ENCODE results near the gene ILF2.
A peak's percentile ranks its signal among the peaks of the same experiment; 100 is the strongest.
"Not testable (repeated sequence)": the region's sequence is repeated elsewhere in the genome, so short reads cannot be mapped to it uniquely, and the experiment has no call there.

Gene ILF2

DNA sequence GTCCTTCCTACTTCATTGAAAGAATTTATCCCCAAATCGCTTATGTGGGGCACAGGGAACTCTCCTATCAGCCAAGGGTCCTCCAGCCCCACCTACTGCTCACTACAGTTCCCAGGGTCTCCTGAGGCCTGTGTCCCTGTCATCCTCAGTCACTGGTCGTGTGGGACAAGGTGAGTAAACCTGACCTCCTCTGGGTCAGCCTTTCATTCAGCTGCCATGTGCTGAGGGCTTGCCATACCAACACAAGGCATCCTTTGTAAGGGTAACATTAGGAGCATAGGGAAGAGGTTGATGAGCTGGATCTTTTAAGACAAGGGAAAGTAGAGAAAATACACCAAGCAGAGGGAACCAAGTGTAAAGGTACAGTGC lies 23.5 kb downstream of the ILF2 start:
- DNase-seq = no peak

DNA sequence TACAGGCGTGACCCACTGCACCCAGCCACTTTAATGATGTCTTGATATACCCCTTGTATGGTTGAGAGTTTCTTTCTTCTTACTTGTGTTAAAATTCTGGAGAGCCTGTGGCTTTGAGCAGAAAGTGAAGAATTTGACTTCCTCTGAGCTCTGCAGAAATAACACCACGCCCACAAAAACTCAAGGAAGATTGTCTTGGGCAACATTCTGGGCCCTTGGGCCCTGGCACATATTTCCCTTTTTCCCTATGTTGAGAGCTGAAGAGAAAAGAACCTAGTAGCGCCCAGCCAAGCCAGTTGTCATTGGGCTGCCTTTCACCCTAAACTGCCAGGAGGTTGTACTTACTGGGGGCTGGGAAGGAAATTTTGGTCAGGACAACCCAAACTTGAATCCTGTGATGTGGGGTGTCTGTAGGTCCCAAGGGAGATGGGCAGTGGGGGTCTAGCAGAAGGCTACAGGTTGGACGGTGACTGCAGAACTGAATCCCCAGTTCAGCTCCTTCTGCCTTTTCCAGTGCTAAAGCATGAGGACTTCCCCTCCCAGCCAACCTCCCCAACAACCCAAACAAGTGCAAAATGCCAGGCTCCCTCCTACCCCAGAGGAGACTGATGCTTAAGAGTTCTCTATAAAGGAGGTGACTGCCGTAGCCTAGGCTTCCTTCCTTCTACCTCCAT lies 24.0 kb downstream of the ILF2 start:
- no peak for DNase-seq

DNA sequence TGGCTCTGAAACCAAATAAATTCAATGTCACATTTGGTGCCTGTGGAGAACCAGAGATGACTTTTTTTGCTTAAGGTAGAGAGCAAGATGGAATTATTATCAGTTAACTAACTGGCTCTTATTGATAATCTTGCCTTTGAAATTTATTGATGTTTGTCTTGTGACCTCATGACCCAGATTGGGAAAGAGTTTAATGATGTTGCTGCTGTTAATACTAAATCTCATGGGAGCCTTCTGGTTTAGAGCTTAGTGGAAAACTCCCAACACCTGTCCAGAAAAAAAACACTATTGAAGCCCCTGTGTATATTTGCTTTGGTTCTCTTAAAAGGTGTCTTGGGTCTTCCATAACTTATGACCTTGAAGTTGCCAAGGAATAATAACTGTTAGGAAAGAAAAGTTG lies 27.0 kb downstream of the ILF2 start:
- no peak for DNase-seq

DNA sequence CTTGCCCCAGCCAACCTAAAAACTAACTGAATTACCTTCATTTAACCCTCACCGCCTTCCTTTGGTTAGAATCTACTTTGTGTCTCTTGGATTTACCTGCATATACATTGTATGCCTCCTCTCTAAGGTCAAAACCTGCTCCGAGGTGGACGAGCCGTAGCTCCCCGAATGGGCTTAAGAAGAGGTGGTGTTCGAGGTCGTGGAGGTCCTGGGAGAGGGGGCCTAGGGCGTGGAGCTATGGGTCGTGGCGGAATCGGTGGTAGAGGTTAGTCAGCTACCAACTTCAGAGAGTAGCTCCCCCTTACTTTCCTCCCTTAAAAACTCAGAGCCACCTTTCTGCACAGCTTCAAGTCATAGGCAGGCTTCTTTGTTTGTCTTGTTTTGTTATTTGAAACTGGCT lies 27.7 kb downstream of the ILF2 start:
- DNase-seq = no peak

DNA sequence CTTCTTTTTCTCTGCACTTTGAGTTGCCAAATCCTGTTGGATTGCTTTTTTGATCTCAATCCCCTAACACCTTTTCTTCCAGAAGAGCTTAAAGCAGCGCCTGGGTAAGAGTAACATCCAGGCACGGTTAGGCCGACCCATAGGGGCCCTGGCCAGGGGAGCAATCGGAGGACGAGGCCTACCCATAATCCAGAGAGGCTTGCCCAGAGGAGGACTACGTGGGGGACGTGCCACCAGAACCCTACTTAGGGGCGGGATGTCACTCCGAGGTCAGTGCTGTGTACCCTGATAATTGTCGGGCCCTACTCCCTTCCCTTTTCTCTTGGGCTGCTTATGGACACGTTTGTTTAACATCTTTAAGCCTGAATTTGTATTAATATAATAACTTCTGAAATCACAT lies 28.6 kb downstream of the ILF2 start:
- no peak for DNase-seq

DNA sequence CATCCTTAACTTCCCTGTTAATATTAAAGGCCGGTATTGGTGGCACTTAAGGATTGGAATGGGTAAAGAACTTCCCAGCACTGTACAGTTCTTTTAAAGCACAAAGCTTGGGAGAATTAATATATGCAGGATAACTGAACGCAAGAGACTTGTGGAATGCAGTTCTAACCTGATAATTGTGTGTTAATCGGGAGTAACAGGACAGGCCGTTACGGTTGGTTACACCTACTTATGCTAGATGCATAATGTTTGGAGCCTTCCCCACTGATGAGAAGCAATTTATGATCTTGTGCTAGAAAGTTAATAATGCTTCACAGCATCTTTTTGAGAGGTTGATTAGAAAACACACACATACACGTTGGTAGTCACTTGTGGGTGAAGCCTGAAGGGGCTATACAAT lies 29.9 kb downstream of the ILF2 start:
- DNase-seq = no peak

DNA sequence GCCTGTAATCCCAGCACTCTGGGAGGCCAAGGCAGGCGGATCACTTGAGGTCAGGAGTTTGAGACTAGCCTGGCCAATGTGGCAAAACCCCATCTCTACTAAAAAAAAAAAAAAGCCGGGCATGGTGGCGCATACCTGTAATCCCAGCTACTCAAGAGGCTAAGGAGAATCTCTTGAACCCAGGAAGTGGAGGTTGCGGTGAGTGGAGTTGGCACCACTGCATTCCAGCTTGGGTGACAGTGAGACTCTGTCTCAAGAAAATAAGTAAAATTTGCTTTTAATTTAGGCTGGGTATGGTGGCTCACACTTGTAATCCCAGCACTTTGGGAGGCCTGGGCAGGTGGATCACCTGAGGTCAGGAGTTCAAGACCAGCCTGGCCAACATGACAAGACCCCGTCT lies 30.6 kb downstream of the ILF2 start:
- not testable (repeated sequence) for DNase-seq

DNA sequence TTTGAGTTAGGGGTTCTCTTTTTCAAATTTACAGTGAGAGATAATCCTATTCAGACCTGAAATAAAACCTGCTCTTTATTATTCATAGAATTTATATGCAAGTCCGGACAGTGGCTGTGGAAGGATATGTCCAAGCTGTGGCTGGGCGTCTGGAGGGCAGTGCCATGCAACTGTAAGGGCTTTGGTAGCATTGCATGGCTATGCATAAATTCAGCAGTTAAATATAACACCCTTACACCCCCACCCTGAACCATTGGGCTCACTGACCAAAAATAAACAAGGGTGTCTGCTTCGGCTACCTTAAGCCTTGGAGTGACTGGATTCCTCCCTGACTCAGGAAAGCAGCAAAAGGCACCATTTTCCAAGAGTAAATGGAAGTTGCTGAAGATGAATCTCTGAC lies 31.5 kb downstream of the ILF2 start:
- DNase-seq = no peak

DNA sequence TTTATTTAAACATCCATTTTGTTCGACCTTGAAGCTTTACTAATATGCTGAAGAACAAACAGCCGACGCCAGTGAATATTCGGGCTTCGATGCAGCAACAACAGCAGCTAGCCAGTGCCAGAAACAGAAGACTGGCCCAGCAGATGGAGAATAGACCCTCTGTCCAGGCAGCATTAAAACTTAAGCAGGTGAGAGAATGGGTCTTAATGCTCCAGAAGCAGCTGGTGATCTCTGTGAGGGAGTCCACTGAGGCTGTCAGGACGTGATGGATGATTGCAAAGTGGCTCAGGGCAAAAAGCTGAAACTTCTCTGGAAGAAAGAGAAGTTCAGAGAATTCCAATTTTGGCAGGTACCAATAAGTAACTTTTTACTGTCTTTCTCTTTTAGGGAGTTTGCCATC lies 32.5 kb downstream of the ILF2 start:
- DNase-seq = no peak

DNA sequence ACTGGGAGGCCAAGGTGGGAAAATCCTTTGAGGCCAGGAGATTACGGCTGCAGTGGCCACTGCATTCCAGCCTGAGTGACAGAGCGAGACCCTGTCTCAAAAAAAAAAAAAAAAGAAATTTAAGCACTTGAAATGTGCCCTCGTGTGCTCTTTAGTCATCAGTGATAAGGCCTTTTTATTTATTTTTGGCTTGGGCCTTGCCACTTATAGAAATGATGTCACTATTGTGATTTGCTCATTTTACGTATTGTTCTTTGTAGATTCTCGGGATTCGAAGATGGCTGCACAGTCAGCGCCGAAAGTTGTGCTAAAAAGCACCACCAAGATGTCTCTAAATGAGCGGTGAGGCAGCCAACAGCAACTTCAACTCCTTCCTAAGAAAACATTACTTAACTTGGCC lies 34.5 kb downstream of the ILF2 start:
- DNase-seq = no peak

DNA sequence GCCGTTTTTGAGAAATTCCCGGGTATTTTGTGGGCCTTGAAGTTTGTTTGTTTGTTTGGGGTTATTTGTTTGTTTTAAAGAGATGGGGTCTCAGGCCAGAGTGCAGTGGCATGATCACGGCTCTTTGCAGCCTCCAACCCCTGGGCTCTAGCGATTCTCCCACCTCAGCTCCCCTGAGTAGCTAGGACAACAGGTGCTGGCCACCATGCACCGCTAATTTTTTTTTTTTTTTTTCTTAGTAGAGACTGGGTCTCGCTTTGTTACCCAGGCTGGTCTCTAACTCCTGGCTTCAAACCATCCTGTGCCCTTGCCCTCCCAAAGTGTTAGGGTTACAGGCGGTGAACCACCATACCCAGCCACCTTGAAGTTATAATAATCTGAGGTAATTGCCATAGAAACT lies 34.9 kb downstream of the ILF2 start:
- DNase-seq = no peak

DNA sequence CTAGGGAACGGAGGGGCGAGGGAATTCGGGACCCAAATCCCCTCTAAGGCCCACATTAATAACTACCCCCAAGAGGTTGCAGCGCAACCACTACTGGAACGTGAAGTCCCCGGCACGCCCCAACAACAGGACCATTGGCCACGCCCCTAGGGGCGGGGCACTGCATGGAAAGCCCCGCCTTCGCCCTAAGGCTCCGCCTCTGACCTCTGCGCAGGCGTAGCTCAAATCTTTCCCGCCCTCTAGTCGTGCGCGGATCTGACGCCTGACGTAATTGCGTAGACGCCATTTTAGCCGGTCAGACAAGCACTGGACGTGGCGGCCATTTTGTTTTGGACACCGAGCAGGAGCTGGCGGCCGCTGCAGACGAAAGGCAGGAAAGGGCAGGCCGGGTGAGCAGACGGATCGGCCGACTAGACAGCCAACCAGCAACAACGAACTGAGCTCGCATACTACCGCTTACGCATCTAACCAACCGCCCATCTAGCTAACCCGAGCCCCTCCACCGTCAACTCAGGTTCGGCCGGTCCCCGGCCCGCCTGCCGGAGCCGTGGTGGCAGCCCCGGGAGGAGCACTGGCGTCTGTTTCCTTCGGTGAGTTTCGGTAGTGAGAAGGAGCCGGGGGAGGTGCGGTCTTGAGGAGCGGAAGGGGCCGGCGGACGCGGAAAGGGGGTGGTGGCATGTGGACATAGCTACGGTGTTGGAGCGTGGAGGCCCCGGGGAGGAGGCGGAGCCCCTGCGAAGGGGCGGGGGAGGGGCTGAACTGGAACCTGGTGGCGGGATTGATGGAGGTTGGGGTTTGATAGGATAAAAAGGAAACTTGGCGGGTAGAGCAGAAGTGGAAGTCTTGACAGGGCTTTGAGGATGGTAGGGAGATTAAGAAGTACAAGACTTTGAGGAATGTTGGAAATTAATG lies 36.8 kb downstream of the ILF2 start, which contains the start of gene CHTOP:
Gene CHTOP (plus strand): TSS at position 313 of the 912 bp plus-strand sequence. CDS start 2,523 bp downstream, outside the sequence.
- peak; percentile 95 for DNase-seq

DNA sequence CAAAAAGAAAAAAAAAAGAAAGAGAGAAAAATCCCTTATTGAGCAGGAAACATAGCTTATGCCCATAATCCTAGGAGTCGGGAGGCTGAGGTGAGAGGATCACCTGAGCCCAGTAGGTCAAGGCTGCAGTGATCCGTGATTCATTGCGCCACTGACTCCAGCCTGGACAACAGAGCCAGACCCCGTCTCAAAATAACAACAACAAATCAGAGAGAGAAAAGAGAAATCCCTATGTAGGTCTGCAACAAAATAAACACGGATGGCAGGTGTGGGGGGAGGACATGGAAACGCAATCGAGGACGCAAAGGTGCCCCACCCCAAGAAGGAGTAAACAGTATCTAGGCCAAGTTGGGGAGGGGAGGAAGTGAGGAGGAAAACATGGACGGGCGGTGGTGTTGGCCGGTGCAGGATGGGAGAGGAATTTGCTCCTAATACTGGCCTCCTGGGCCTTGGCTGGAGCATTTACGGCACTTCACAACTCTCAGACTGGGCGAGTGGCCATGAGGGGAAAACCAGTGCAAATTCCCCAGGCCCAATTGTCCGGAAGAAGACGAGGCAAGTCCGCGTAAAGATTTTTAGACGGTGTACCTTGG lies 37.5 kb downstream of the ILF2 start:
- DNase-seq = no peak

DNA sequence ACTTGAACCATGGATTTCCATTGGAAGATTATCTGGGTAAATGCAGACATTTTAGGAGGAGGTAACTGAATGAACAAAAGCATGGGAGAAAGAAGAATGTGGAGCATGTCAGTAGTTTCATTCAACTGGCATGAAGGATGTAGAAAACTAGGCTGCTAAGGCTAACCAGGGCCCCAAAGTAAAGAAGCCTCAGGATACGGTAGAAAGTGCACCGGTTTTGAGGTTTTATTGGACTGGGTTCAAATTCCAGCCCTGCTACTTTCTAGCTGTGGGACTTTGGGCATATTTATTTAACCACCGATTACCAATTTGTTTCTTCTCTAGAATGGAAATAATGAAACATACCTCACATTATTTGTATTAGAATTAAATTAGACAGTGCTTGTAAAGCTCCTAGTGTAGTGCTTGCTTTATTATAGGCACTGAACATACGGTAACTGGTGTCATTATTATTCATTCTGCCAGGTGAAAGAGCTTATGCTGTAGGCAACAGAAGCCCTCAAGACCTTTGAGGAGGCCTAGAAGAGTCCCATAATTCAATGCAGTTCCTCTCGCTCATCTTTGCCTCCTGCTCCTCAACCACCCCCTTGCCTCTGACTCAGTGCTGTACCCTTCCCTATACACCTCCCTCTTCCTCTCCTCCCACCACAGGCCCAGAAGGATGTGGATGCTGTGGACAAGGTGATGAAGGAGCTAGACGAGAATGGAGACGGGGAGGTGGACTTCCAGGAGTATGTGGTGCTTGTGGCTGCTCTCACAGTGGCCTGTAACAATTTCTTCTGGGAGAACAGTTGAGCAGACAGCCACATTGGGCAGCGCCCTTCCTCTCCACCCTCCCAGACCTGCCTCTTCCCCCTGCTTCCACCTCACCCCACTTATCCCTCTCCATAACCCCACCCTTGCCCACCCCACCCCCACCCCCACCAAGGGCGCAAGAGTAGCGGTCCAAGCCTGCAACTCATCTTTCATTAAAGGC lies 39.5 kb downstream of the ILF2 start:
- DNase-seq = no peak

DNA sequence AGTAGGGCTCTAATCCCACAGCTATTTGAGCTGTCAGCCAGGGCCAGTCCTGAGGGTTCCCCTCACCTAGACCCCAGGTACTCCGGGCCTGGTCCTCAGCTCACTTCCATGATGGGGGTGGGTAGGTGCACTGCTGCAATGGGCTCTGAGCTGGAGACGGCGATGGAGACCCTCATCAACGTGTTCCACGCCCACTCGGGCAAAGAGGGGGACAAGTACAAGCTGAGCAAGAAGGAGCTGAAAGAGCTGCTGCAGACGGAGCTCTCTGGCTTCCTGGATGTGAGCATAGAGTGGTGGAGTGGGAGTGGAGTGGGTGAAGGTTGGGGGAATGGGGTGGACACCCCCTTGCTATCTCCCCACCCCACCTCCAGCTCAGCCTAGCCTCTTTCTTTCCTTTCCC lies 40.4 kb downstream of the ILF2 start:
- DNase-seq = no peak

DNA sequence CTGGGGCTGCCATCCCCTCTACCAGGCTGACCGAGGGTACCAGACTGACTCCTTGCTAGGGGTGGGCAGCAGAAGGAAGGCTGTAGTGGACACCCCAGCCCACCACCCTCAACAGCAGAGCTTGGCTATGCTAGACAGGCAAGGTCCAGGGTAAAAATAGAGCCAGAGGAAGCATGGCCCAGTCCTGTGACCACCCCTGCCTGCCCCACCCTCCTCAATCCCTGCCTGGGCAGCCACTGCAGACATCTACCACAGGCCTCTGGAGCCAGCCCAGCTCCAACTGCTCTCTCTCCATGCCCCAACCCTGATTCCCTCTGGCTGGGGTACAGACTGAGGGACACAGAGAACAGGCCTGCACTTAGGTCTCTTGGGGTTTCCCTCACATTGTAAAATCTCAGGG lies 40.8 kb downstream of the ILF2 start:
- DNase-seq = no peak

DNA sequence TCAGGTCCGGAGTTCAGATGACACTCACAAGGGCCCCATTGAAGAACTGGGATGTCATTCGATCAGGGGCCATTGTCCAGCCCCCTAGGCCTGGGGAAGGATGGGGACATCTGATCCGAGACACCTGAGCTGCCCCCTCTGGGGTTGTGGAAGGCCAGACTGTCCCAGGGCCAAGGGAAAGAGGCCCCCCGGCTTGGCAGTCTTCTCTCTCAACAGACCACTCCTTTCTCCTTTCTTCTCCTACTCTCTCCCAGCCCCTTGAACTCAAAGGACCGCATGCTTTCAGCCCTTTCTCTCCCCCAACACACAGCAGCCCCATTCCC lies 41.5 kb downstream of the ILF2 start:
- DNase-seq = no peak

DNA sequence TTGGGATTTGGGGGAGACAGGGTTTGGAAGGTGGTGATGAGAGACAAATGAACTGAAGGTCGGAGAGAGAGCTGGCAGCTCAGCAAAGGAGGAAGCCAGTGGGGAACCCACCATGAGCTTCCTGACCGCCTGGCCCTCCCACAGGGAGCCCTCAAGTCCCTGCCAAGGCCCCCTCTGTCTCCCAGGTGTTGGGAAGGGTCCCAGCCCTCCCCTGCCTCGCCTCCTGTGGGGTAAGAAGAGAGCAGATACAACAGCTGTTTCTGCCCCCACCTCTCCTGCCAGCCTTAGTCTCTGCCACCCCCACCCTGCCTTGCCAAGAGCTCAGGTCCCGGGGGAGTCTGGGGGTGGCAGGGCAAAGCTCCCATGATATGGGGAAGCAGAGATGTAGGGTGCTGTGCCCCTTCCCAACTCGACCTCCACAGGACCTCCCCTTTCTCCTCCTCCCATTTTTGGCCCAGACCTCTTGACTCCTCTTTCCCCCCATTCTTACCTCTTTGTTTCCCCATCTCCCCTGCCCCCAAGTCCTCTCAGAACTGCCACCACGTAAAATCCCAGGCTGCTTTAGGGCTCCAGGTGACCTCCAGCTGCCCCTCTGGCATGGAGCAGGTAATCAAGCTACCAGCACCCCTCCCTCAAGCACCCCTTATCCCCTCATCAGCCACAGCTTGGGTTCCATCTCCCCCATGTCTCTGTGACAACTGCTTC lies 42.0 kb downstream of the ILF2 start:
- DNase-seq = no peak

DNA sequence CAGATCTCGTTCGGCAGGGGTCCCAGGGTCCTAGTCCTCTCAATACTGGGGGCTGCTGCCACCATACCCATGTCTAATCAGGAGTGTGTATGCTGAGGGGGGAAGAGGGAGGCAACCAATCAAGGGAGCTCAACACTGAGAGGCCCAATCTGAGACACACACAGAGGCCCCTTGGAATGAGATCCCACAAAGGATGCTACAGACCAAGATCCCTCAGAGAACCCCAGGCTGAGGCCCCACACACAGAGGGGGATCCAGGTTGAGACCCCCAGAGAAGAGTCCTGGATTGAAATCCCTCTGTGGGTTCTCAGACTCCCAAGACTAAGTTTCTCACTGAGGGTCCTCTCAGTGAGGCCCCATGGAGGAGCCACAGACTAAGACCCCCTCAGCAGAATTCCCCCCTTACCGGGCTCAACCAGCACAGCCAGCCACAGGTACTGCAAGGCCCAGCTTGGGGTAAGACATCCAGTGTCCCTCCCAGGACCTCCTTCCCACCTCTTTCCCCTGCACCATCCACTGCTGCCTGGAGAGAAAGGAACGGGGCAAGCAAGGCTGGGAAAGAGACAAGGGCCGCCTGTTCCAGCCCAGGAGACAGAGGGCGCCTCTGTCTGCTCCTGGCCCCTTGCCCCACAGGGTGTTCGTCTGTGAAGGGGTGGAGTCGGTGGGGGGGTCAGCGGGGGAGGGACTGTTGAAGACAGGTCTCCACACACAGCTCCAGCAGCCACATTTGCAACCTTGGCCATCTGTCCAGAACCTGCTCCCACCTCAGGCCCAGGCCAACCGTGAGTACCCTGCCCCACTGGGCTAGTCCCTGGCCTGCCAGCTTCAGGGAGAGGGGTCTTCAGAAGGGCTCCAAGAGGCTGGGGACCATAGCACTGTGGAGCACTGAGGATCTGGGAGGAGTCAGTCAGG lies 42.8 kb downstream of the ILF2 start, which contains the start of gene S100A1:
Gene S100A1 (plus strand): TSS at position 720 of the 912 bp plus-strand sequence. CDS start 2,088 bp downstream, outside the sequence.
- no peak for DNase-seq

DNA sequence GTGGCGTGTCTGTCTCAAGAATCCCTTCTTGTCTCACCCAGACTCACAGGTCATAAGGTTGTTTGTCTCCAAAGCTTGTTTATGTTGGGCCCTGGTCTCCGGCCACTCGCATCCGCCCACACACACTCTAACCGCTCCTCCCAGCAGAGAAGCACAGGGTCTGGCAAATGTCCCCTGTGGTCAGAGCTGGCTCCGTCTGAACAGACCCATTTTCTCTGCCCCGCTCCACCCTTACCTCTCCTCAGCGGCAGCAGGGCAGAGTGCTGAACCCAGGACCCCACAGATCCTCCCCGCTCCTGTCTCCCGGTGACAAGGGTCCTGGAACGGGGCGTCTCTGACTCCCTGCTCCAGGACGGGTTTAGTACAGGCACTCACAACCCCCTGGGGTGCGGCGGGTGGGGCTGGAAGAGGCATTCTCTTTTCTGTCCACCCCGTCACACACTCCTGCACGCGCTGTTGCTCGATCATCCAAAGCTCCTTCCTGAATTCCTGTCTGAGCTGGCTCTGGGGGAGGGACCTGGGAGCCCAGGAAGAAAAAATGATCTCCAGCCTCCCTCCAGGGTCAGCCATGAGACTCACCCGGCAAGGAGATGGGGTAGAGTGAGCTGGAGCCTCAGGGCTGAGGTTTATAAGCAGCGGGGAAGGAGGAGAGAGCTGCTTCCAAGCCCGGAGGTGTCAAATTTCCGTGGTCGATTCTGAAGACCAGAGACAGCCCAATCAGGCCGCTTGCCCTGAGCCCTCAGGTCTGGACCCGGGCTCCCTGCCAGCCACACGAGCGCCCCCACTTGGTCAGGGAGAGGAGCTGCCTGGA lies 43.7 kb downstream of the ILF2 start, which contains the start of gene S100A13:
Gene S100A13 (minus strand): TSS at position 602 of the 811 bp plus-strand sequence. CDS start 1,033 bp downstream, outside the sequence.
- DNase-seq = no peak
